GM20000 (cell line): ENCODE results near the gene NACC2.

Source experiments
- DNase-seq: peaks from one replicate; pipeline ENCODE4 v3.0.0; 2012; ENCODE audit warnings: low spot score
- TF ChIP-seq, protein P1 (sequence below): IDR thresholded peaks from 2 replicates; pipeline ENCODE4 v1.5.1; 2012; ENCODE audit warnings: mild to moderate bottlenecking, control low read depth; ENCODE audit errors: extremely low read depth, missing control alignments

Gene NACC2

DNA sequence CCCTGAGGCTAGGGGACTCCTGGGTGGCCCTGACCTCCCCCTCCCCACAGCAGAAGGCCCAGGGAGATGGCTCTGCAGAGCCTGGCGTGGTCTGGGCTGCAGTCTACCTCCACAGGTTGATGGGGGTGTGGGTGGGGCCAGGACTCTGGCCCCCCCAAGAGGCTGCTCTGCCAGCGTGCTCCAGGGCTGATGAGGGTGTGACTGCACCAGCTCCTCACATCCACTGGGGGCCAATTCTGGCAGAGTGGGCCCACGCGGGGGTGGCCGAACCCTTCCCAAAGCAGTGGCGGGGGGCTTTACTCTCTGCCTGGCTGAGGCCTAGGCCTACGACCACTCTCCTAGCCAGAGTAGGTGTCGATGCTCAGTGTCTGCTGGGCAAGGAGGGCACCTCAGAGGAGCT is 105.9 kb downstream of the NACC2 start:
- DNase-seq, result no peak
- TF ChIP-seq, protein P1, sequence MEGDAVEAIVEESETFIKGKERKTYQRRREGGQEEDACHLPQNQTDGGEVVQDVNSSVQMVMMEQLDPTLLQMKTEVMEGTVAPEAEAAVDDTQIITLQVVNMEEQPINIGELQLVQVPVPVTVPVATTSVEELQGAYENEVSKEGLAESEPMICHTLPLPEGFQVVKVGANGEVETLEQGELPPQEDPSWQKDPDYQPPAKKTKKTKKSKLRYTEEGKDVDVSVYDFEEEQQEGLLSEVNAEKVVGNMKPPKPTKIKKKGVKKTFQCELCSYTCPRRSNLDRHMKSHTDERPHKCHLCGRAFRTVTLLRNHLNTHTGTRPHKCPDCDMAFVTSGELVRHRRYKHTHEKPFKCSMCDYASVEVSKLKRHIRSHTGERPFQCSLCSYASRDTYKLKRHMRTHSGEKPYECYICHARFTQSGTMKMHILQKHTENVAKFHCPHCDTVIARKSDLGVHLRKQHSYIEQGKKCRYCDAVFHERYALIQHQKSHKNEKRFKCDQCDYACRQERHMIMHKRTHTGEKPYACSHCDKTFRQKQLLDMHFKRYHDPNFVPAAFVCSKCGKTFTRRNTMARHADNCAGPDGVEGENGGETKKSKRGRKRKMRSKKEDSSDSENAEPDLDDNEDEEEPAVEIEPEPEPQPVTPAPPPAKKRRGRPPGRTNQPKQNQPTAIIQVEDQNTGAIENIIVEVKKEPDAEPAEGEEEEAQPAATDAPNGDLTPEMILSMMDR, result no peak

DNA sequence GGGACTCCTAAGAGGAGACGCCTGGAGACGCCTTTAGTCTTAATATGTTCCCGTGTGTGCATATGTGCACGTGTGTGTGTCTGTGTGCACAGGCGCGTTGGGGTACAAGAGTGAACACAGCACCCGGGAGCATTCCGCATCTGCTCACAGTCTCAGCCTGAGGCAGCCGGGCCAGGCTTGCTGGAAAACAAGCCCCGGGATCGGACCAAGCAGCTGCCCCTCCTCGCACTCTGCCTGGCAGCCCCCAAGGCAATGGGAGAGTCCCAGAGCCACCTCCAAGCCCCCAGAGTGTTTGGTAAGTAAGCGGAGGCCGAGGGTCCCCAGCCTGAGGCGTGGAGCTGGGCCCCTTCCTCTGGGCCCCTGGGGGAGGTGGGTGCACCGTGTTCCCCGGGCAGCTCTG is 106.6 kb downstream of the NACC2 start:
- DNase-seq, result no peak
- TF ChIP-seq, protein P1, result no peak

DNA sequence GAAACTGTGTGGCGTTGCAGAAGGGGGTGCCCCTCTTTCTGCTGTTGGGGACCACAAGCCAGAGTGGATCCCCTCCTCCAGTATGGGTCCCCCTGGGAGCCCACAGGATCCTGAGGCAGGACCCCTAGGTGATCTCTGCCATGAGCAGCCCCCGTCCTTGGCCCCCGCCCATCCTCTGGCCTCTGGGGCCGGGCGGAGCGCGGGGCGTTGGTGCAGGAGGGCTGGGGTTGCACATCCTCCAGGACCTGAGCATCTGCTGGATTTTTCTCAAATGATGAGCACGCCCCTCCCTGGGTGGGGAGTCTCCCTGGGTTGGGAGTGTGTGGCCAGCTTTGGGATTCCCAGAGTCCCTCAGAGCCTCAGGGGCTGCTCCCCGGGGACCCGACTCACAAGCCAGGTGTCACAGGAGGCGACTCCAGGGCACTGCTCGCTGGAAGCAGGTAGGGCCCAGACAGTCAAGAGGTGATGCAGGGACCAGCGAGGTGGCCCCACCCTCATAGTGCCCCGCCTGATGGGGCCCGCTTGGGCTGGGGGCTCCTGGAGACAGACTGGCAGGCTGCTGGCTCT is 107.2 kb downstream of the NACC2 start:
- no peak for DNase-seq
- TF ChIP-seq, protein P1, result no peak

DNA sequence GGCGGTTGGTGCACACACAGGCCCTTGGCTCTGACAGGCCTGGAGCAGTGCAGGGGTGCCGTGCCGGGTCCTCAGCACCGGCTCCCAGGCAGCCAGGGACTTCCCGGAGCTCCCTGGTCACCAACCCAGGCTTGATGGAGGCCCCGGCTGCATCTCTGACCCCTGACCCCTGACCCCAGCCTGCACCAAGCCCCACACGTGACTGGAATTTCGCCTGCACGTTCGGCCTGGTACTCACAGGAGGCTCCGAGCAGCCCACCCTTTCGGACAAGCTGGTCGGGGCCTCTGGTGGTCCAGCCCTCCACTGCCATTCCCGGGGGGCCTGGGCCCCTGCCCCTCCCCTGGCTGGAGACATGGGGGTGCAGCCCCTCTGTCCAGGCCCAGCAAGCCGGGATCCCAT is 108.5 kb downstream of the NACC2 start:
- DNase-seq, result no peak
- TF ChIP-seq, protein P1, result no peak

DNA sequence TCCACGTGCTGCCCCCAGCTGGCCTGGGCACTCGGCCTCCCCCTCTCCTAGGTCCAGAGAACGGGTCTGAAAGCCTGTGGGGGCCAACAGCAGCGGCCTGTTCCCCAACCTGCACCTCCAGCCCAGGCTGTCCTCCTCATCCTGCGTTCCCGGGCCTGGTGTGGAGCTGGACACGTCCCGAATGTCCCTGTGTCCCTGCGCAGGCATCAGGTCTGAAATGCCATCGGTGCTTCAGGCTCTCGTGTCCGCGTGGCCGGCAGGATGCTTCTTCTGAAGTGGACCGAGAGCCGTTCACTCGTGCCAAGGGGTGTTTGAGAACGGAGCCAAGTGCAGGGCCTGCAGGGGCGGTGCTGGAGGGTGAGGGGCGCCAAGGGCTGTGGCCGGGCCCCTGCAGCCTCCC is 109.2 kb downstream of the NACC2 start:
- TF ChIP-seq, protein P1, result no peak
- DNase-seq, result no peak

DNA sequence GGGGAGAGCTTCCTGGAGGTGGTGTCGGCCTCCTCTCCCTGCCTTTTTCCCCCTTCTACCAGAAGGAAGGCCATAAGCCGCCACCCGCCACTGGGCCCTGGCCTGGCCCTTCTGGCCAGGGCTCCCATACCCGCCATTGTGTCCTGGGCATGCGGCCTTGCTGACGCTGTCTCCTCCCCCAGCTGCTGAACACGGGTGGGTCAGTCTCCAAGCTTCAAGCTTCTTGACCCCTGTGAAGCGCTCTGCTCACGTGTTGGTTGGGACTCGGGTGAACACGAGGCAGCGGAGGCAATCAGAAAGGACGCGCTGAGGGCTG is 109.7 kb downstream of the NACC2 start:
- TF ChIP-seq, protein P1, result no peak
- DNase-seq, result no peak

DNA sequence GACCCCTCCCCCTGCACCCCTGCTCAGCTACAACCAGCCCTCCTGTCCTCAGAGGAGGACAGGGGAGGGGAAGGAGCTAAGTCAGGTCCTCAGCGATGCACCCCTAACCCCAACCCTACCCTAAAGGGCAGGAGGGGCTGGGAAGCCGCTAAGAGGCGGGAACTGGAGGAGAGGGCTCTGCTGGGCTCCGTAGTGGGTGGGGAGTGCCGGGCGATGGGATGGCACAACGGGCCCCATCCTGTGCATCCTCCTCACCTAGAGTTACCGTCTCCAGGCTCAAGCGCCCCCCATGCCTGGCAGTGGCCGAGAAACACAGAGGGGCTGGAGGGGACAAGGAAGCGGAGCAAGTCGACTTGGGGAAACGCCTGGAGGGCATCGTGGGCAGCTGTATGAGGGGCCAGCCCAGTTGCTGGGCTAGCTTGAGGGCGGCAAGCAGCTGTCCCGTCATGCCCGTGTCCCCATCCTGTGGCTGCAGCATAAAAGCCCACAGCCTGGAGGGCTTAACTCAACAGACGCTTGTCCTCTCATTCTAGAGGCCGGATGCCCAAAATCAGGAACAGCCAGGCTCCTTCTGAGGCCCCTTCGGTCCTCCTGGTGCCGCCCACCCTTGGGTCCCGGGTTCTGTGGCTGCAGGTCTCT is 110.9 kb downstream of the NACC2 start:
- no peak for DNase-seq
- TF ChIP-seq, protein P1, result no peak
